ENCODE data around the gene AMFR.

The AMFR gene

DNA sequence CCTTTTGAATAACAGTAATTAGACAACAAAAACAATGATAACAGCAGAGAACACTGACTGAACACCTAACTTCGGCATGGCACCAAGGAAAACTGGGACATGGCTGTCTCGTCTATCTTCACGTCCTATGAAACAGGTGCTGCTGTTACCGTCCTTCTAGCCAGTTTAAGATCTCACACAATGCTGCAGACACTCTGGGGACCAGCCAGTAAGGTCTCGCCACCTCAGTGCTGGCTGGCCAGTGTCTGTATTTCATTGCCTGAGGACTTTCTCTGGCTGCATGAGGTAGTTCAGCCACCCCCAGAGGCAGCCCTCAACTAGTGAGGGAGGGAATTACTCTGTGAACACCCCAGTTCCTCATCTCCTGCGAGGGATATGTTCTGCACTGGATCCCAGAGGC is 57.6 kb downstream of the AMFR start:
- TF ChIP-seq, protein P1, sequence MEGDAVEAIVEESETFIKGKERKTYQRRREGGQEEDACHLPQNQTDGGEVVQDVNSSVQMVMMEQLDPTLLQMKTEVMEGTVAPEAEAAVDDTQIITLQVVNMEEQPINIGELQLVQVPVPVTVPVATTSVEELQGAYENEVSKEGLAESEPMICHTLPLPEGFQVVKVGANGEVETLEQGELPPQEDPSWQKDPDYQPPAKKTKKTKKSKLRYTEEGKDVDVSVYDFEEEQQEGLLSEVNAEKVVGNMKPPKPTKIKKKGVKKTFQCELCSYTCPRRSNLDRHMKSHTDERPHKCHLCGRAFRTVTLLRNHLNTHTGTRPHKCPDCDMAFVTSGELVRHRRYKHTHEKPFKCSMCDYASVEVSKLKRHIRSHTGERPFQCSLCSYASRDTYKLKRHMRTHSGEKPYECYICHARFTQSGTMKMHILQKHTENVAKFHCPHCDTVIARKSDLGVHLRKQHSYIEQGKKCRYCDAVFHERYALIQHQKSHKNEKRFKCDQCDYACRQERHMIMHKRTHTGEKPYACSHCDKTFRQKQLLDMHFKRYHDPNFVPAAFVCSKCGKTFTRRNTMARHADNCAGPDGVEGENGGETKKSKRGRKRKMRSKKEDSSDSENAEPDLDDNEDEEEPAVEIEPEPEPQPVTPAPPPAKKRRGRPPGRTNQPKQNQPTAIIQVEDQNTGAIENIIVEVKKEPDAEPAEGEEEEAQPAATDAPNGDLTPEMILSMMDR (IDR thresholded peaks at IDR 0.05; ENCODE audit: borderline replicate concordance, insufficient read depth, low read depth, low read length) = no peak

DNA sequence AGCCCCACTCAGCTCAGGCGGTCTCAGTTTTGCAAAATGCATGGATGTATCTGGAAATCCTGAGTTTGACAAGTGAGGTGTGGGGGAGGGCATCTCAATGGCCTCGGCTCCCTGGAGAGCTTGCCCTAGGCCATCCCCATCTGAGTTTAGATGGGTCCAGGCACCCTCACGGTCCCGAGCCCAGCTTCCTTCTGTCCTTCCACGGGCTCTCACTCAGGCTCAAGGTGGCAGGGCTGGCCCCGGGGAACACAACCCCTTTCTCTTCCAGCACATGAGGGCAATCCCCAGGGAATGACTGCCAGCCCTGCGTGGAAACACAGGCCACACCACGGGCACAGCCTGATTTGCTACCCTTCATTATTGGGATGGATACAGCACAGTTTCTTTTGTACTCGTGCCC is 58.4 kb downstream of the AMFR start:
- TF ChIP-seq, protein P1 (IDR thresholded peaks at IDR 0.05; ENCODE audit: borderline replicate concordance, insufficient read depth, low read depth, low read length) = no peak
- no peak overlapping the region for H3K4me3 ChIP-seq (ENCODE audit: low read depth, low read length)

More for the DNA sequence above, 57.6 kb downstream of the AMFR start:
- no peak overlapping the region for H3K4me3 ChIP-seq (ENCODE audit: low read depth, low read length)

DNA sequence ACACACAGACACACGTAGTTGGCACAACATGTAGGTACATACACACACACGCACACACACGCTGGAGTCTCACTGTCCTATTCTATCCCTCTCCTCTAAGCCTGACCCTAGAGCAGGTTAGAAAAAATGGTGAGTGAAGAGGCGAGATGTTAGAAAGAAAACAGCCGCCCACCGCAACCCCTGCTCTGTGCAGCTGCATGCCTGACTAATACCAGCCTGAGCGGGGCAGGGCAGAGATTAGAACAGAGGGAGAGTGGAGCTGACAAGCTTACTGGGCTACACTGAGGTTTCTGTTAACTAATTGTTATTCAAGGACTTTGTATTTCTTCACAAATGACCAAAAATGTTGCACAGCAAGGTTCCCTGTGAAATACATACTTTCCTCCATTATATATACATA is 59.8 kb downstream of the AMFR start:
- no peak overlapping the region for H3K4me3 ChIP-seq (ENCODE audit: low read depth, low read length)
- TF ChIP-seq, protein P1 (IDR thresholded peaks at IDR 0.05; ENCODE audit: borderline replicate concordance, insufficient read depth, low read depth, low read length) = no peak

DNA sequence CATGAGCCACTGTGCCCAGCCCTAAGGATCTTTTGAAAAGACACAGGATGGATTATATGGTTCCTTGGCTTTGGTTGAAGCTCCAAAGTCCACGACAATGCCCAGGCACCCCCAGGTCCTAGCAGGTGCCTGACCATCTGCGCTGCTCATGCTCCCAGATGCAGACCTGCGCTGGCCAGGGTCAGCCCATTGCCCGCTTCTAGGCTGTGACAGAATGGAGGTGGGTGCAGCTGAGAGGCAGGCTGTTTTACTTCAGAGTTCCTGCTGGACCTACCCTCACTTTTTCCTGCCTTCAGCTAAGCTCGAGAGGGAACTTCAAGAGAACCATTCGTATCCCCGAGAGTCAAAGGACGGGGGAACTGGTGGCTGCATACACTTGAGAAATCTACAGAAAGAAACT is 60.5 kb downstream of the AMFR start:
- TF ChIP-seq, protein P1 (IDR thresholded peaks at IDR 0.05; ENCODE audit: borderline replicate concordance, insufficient read depth, low read depth, low read length) = no peak
- H3K4me3 ChIP-seq (ENCODE audit: low read depth, low read length) = no peak overlapping the region

DNA sequence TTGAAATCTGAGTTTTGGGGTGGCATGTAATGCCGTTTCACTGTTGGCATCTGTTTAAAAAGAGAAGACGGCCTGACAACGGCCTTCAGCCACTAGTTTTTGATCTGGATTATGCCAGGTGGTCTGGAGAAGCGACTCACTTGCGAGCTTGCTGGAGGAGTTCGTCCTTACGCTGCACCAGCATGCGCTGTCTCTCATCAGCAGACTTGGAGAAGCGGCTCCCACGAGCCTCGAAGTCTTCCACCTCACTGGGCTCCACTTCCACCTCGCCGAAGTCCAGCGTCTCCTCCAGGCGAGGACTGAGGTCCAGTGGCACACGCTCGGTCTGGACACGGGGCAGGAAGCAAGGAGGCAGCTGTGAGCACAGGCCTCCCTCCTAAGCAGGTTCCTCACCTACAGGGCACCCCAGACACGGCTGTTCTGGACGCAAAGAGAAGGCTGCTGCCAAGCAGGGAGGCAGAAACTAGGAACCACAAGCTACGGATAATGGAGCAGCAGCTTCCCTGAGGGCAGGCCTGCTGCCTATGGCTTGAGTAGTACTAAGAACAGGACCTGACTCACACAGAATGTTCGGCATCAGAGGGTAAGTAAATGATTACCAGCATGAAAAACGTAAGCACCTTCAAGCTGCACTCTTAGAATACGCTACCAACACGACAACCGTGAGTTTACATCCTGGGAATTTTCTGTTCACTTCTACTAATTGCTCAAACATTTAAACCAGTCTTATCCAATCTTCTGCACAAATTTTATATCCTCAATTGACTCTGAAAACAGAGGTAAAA is 61.4 kb downstream of the AMFR start:
- TF ChIP-seq, protein P1 (IDR thresholded peaks at IDR 0.05; ENCODE audit: borderline replicate concordance, insufficient read depth, low read depth, low read length) = no peak
- H3K4me3 ChIP-seq (ENCODE audit: low read depth, low read length) = no peak overlapping the region

DNA sequence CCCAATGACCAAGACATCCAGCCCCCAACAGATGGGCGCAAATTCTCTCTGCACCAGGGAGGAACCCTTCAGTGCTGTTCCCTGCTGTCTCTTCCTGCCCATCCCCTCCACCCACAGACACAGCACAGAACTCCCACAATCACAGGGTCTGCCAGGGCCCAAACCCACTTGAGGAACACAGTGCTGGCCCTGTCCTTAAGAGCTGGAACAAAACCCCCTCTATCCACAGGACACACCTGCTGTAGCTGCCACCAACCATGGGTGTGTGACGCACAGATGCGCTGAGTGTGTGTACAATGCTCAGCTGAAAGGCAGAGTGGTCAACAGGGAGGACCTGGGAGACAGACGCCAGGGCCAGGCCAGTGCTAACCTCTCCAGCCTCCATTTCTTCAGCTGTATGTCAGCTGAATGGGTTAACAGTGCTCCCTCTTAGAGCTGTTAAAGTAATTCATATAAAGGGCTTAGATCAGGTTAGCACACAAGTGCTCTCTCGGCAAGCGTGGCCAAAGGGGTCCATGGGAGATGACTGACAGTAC is 62.1 kb downstream of the AMFR start:
- TF ChIP-seq, protein P1 (IDR thresholded peaks at IDR 0.05; ENCODE audit: borderline replicate concordance, insufficient read depth, low read depth, low read length) = no peak
- H3K4me3 ChIP-seq (ENCODE audit: low read depth, low read length) = no peak overlapping the region

DNA sequence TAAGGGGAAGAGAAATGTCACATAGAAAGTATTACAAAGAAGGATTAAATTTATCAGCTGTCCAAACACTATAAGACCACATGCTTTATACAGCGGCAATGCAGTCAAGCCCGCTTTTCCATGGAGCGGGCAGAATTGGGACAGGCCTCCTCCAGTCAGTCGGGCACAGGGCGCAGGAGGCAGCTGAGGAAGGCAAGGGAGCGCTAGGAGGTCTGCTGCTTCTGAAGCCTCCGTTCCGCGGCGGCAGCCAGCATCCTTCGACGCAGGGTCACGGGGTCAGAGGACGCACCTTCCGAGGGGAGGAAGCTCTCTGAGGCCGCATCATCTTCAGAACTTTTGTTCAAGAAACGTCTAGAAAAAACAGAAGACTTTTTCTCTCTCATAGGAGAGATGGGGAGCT is 62.6 kb downstream of the AMFR start:
- TF ChIP-seq, protein P1 (IDR thresholded peaks at IDR 0.05; ENCODE audit: borderline replicate concordance, insufficient read depth, low read depth, low read length) = no peak

More for the DNA sequence above, 62.6 kb downstream of the AMFR start:
- H3K4me3 ChIP-seq (ENCODE audit: low read depth, low read length) = no peak overlapping the region

Measured in GM12875 (cell line).